ENCODE data around the gene PADI1. TPM values are rescaled to one million over a fixed set of nuclear protein-coding genes. Genes with fewer than 3 reads are reported as not detected.
"Not testable (repeated sequence)": the region's sequence is repeated elsewhere in the genome, so short reads cannot be mapped to it uniquely, and the experiment has no call there.

Gene PADI1
- total RNA-seq, 1 experiment from 2014 or later, result 0.24 TPM

DNA sequence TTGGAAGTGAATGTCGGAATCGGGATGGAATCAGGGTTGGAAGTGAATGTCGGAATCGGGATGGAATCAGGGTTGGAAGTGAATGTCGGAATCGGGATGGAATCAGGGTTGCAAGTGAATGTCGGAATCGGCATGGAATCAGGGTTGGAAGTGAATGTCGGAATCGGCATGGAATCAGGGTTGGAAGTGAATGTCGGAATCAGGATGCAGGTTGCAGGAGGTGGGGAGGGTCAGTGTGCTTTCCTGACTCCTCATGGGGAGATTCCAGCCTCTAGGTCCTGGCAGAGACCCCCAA is 36.8 kb downstream of the PADI1 start:
- not testable (repeated sequence) for H3K9ac ChIP-seq (ENCODE audit: extremely low read depth, insufficient read length, low read length); H3K27me3 Mint-ChIP-seq (ENCODE audit: low read depth); H2AK5ac ChIP-seq (ENCODE audit: insufficient read length, low read length); H2BK12ac ChIP-seq (ENCODE audit: insufficient read length, low read depth, low read length); H3K27me3 ChIP-seq (ENCODE audit: insufficient read depth, low read length); H2BK15ac ChIP-seq (ENCODE audit: low read depth, low read length); H3K79me1 ChIP-seq (ENCODE audit: insufficient read depth, low read depth, low read length, poor library complexity, severe bottlenecking); H4K8ac ChIP-seq (replicated peaks; ENCODE audit: insufficient read length, low read depth, low read length); H3K14ac ChIP-seq (ENCODE audit: insufficient read depth, low read length); H3K9me3 Mint-ChIP-seq; H3K79me2 ChIP-seq (ENCODE audit: insufficient read depth, low read length); H4K20me1 ChIP-seq (ENCODE audit: control insufficient read depth, insufficient read depth, insufficient read length); H4K5ac ChIP-seq (ENCODE audit: insufficient read length, low read depth, low read length); H3K23me2 ChIP-seq (ENCODE audit: insufficient read length, low read depth, low read length, poor library complexity, severe bottlenecking); H3K4me1 ChIP-seq (ENCODE audit: insufficient read depth, low read length); H3K27ac Mint-ChIP-seq; H4K91ac ChIP-seq (ENCODE audit: insufficient read length, low read depth, low read length); H2AFZ ChIP-seq (ENCODE audit: low read length); H3K56ac ChIP-seq (ENCODE audit: insufficient read length, low read depth, low read length); H3K23ac ChIP-seq (ENCODE audit: insufficient read length, low read depth, low read length); H3K9me3 ChIP-seq (ENCODE audit: control insufficient read depth, low read depth, low read length); H3T11ph ChIP-seq (ENCODE audit: low read length); H2BK20ac ChIP-seq (ENCODE audit: low read depth, low read length, poor library complexity, severe bottlenecking); H3K18ac ChIP-seq (ENCODE audit: insufficient read length, low read depth, low read length); H2BK5ac ChIP-seq (ENCODE audit: insufficient read length, low read length); H3K4ac ChIP-seq (ENCODE audit: low read depth, low read length); DNase-seq; H3K27ac ChIP-seq (ENCODE audit: insufficient read length, low read depth, low read length); H2BK120ac ChIP-seq (ENCODE audit: low read depth, low read length, poor library complexity, severe bottlenecking); H3K36me3 Mint-ChIP-seq (ENCODE audit: insufficient read depth in 1 of 3, low read depth in 3 of 3)
- peak overlapping the region; percentile 56 for H3K4me2 ChIP-seq (ENCODE audit: insufficient read depth, insufficient read length, low read length)
- WGBS (ENCODE audit: extremely low coverage, insufficient read length, low lambda C conversion rate), result no CpG with 5 or more reads among the region's 11 CpGs
- peaks cover 22 to 39% of the 10 kb centered on the region in 2 experiments for H3K4me1 Mint-ChIP-seq
- peak overlapping the region in 1 of 2 experiments; percentile 66; a peak in 2 of 5 replicates for H3K4me3 Mint-ChIP-seq

All from H9 (cell line).